Stimulated activated CD8-positive, alpha-beta memory T cell treated with anti-CD3 and anti-CD28 coated beads, Interleukin-2, amount 100 ng/mL, for 1 hour (primary cell): Measurements from ENCODE around the gene AIF1L.
"Not testable (repeated sequence)": the region's sequence is repeated elsewhere in the genome, so short reads cannot be mapped to it uniquely, and the experiment has no call there.

Source experiments
- DNase-seq, 2 donors: peaks; one replicate each; pipeline ENCODE4 v3.0.0-alpha.2; 2020; ENCODE audit warnings: low read depth in 2 of 2

The AIF1L gene

DNA sequence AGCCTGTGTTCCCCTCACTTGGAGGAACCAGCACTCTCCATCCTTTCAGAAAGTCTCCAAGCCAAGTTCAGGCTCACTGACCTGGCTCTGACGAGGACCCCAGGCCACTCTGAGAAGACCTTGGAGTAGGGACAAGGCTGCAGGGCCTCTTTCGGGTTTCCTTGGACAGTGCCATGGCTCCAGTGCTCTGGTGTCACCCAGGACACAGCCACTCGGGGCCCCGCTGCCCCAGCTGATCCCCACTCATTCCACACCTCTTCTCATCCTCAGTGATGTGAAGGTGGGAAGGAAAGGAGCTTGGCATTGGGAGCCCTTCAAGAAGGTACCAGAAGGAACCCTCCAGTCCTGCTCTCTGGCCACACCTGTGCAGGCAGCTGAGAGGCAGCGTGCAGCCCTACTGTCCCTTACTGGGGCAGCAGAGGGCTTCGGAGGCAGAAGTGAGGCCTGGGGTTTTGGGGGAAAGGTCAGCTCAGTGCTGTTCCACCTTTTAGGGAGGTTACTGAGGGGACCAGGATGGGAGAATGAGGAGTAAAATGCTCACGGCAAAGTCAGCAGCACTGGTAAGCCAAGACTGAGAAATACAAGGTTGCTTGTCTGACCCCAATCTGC is 24.4 kb downstream of the AIF1L start:
- no peak for DNase-seq

DNA sequence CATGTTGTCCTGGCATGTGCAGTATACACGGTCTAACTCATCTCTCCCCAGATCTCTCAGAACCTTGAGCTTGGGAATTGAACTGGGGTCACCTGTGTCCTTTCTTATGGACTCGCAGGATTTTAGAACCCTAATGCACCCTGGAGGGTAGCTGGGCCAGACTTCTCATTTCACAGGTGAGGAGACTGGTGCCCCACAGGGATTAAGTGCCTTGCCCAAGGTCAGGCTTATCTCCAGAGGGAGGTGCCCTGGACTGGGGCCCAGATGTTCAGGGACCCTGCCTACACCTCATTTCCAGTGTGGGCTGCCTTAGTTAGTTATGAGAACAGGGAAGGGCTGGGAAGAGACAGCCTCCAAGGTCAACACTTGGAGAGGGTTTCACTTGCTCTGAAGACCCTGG is 25.0 kb downstream of the AIF1L start:
- DNase-seq = no peak

DNA sequence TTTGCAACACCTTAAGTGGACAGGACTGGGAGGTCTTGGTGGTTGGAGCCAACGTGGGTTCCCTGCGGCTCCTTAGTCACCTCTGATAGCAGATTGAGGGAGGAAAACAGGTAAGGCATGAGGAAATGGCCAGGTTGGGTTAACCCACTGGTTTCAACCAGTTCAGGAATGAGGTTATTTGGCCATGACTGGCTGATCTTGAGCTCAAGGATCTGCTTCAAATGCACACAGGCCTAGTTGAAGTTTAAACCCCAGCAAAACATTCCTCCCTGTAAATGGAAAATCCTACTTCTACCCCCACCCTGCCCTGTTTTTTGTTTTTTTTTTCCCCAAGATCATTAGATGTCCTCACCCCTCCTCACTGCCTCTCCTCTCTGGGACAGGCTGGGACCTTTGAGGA is 25.8 kb downstream of the AIF1L start:
- DNase-seq = no peak

- no peak for DNase-seq
Measured at GRCh38 chr9:131125038-131125287, 28.6 kb downstream of the AIF1L start.

DNA sequence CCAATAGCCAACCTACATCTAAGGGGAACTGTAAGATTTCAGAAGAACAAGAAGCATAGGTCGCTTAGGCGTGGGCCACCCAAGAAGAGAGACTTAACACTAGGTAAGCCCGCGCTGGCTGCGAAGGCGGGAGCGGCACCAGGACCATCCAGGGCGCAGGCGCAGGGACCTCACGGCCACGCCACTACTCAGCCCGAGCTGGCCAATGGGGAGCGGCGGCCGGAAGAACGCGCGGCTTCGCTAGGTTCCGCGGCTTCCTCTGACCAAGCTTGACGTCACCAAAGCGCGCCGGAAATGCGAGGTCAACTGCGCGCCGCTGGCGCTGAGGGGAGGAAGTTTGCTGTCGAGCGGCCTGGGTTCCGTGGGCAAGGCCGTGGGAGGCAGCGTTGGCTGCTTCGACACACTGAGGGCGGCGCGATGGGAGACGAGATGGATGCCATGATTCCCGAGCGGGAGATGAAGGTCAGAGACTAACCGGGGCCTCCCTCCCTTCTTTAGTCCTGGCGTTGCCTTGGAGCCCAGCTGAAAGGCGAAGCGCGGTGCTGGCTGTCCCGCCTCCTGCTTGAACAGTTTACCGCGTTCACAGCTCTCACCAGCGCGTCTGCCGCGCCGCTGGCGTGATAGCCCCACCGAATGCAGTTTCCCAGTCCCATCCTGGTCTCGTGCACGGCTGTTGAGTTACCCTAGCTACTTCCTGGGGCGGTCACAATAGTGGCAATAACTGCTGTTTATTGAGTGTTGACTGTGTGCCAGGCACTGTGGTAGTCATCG is 29.1 kb downstream of the AIF1L start, which contains the start of gene NUP214:
Gene NUP214, plus strand, starts transcription at position 299 of the 771 bp plus-strand sequence. Its CDS starts 119 bp downstream, at position 418.
- peak; percentile 99 to 100 for DNase-seq

DNA sequence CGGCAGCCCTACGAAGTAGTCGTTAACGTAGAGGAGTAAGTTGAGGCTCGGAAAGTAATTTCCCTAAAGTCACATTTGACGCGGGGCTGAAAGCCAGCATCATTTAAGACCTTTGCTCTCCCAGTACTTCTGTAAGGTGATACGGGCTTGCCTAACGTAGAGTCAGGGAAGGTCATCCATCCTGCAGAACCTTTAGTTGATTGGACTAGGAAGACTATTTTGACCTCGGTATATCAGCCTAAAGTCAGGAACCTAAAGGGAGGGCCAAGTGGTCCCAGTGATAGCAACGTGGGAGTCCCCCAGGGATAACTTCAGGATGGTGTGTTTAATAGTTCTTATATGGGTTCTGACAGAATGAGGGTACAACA is 29.7 kb downstream of the AIF1L start:
- no peak for DNase-seq

GRCh38 chr9:131129183-131129582 is 32.9 kb downstream of the AIF1L start:
- no peak for DNase-seq

- no peak for DNase-seq
Measured at GRCh38 chr9:131138676-131139075, 42.3 kb downstream of the AIF1L start.

- DNase-seq = no peak
Measured at GRCh38 chr9:131140112-131140511, 43.8 kb downstream of the AIF1L start.

DNA sequence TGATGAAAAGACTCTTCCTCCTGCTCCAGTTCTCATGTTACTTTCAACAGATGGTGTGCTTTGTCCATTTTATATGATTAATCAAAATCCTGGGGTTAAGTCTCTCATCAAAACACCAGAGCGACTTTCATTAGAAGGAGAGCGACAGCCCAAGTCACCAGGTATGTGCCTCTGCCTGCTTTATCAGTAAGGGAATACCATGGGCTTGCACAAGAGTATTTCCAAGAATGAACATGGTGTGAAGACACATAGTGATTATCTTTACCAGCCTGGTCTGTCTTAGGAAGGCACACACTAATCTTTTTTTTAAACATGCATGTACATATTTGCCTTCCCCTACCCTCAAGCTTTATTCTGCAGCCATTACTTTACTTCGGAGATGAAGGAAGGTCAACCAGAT is 44.2 kb downstream of the AIF1L start:
- DNase-seq = no peak

- DNase-seq = no peak
Measured at GRCh38 chr9:131142160-131142559, 45.8 kb downstream of the AIF1L start.

- DNase-seq = no peak
Measured at GRCh38 chr9:131144201-131144600, 47.9 kb downstream of the AIF1L start.

- DNase-seq = no peak
Measured at GRCh38 chr9:131145245-131145644, 48.9 kb downstream of the AIF1L start.

GRCh38 chr9:131146186-131146585 is 49.9 kb downstream of the AIF1L start:
- no peak for DNase-seq

- DNase-seq = no peak
Measured at GRCh38 chr9:131148276-131148675, 51.9 kb downstream of the AIF1L start.

GRCh38 chr9:131148966-131149687 is 52.8 kb downstream of the AIF1L start:
- no peak for DNase-seq

DNA sequence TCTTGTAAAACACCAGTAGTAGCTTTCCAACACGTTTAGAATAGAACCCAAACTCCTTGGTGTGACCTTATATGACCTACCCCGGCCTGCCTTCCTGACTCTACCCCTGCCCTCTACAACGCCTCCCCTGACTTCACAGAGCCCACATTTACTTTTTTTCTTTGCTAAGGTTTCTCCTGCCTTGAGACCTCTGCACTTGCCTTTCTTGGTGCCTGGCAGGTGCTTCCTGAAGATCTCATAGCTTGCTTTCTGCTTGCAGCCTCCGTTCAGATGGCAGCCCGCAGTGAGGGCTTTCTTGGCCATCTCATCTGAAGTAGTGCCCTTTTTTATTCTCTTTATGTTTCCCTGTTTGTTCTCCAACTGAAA is 53.3 kb downstream of the AIF1L start:
- no peak for DNase-seq

DNA sequence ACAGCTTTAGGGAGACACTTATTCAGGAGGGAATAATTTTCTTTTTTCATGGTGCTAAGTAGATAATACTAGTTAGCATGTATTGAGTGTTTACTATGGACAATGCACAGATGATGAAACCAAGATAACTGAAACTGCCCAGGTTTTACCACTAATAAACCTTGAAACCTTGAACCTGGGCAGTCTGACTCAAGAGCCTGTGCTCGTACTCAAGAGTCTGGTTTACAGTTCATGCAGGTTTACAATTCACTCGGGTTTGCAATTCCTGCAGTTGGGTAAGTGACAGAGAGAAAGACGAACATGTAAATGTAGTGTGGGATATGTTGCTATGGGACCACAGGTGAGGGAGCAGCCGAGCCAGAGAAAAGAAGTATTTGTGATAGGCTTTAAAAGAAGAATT is 57.3 kb downstream of the AIF1L start:
- DNase-seq = no peak

DNA sequence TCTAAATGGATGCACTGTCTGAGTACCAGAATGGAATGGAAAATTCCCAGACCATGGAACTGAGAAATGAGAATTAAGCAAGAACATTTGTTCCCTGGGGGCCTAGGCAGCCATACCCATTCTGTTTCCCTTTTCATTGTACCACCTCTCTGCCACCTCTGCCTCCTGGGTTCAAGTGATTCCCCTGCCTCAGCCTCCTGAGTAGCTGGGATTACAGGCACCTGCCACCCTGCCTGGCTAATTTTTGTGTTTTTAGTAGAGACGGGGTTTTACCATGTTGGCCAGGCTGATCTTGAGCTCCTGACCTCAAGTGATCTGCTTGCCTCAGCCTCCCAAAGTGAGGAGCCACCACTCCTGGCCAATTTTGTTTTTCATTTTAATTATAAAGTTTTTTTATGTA is 62.3 kb downstream of the AIF1L start:
- DNase-seq = not testable (repeated sequence)

GRCh38 chr9:131160416-131161112 is 64.2 kb downstream of the AIF1L start:
- DNase-seq = no peak

DNA sequence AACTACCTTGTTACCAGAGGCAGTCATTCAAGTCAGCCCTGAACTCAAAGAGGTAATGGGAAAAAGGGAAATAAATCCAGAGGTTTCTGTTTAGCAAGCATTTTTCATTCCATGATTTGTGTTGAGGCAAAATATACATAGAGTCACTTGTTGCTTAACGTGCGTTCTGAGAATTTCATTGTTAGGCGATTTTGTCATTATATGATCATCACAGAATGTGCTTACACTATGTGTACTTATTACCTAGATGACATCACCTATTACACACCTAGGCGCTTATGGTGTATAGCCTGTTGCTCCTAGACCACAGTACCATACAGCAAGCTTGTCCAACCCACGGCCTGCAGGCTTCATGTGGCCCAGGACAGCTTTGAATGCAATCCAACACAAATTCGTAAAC is 65.3 kb downstream of the AIF1L start:
- DNase-seq = no peak

- DNase-seq = no peak
Measured at GRCh38 chr9:131162886-131163285, 66.6 kb downstream of the AIF1L start.

GRCh38 chr9:131165523-131165922 is 69.2 kb downstream of the AIF1L start:
- DNase-seq = no peak
